ENCODE data around the gene P3R3URF.
"Not testable (repeated sequence)": the region's sequence is repeated elsewhere in the genome, so short reads cannot be mapped to it uniquely, and the experiment has no call there.

P3R3URF gene

GRCh38 chr1:46176211-46176865, at the start of gene P3R3URF:
TSS of gene P3R3URF (minus strand) at chr1:46176488. CDS start at chr1:46176471, 17 bp downstream.
- H3K4me1 ChIP-seq (ENCODE audit: insufficient read depth, low read length, poor library complexity, severe bottlenecking), result peaks cover 4% of the 10 kb centered on the region

GRCh38 chr1:46224966-46225365, 48.7 kb upstream of the P3R3URF start:
- Histone ChIP-seq H3K79me2 (ENCODE audit: insufficient read depth, low read length) (no peaks in the 10 kb centered on the region), H3K4me3 (ENCODE audit: low read length, poor library complexity, severe bottlenecking) (no peak overlapping the region), H3K36me3 (ENCODE audit: insufficient read depth, low read length) (no peaks in the 10 kb centered on the region), H3K9me2 (replicated peaks; ENCODE audit: low read depth, low read length) (no peaks in the 10 kb centered on the region), H3K4me2 (ENCODE audit: low read depth, low read length, poor library complexity, severe bottlenecking) (no peak overlapping the region), H2AFZ (ENCODE audit: low read length) (no peak overlapping the region), H3K4me1 (ENCODE audit: insufficient read depth, low read length, poor library complexity, severe bottlenecking) (no peaks in the 10 kb centered on the region), H3K9me3 (ENCODE audit: insufficient read depth, low read depth, low read length) (no peaks in the 10 kb centered on the region), H4K20me1 (ENCODE audit: insufficient read depth, low read length, poor library complexity, severe bottlenecking) (no peaks in the 10 kb centered on the region), H3F3A (ENCODE audit: low read depth) (no peaks in the 10 kb centered on the region), H3K9ac (ENCODE audit: low read depth, low read length, poor library complexity, severe bottlenecking) (no peak overlapping the region), H3K27me3 (ENCODE audit: insufficient read depth, low read length, poor library complexity, severe bottlenecking) (no peaks in the 10 kb centered on the region)
- no peak for TF ChIP-seq EZH2phosphoT487 (IDR thresholded peaks at IDR 0.05; ENCODE audit: borderline replicate concordance)
- no peak for TF ChIP-seq CTCF (conservative IDR thresholded peaks at IDR 0.05; ENCODE audit: low read length)

More at GRCh38 chr1:46176211-46176865, at the start of gene P3R3URF:
- Histone ChIP-seq H3K4me3 (ENCODE audit: low read length, poor library complexity, severe bottlenecking) (no peak within 1 kb of the TSS), H3K9me3 (ENCODE audit: insufficient read depth, low read depth, low read length) (no peaks in the 10 kb centered on the region), H3K9me2 (replicated peaks; ENCODE audit: low read depth, low read length) (no peaks in the 10 kb centered on the region), H3K4me2 (ENCODE audit: low read depth, low read length, poor library complexity, severe bottlenecking) (no peak within 1 kb of the TSS), H2AFZ (ENCODE audit: low read length) (no peak within 1 kb of the TSS), H3K27me3 (ENCODE audit: insufficient read depth, low read length, poor library complexity, severe bottlenecking) (no peaks in the 10 kb centered on the region), H3K79me2 (ENCODE audit: insufficient read depth, low read length) (no peaks in the 10 kb centered on the region), H4K20me1 (ENCODE audit: insufficient read depth, low read length, poor library complexity, severe bottlenecking) (no peaks in the 10 kb centered on the region), H3K9ac (ENCODE audit: low read depth, low read length, poor library complexity, severe bottlenecking) (no peak within 1 kb of the TSS), H3K36me3 (ENCODE audit: insufficient read depth, low read length) (no peaks in the 10 kb centered on the region), H3F3A (ENCODE audit: low read depth) (no peaks in the 10 kb centered on the region)
- TF ChIP-seq EZH2phosphoT487 (IDR thresholded peaks at IDR 0.05; ENCODE audit: borderline replicate concordance) (no peak), CTCF (conservative IDR thresholded peaks at IDR 0.05; ENCODE audit: low read length) (no peak)

DNA sequence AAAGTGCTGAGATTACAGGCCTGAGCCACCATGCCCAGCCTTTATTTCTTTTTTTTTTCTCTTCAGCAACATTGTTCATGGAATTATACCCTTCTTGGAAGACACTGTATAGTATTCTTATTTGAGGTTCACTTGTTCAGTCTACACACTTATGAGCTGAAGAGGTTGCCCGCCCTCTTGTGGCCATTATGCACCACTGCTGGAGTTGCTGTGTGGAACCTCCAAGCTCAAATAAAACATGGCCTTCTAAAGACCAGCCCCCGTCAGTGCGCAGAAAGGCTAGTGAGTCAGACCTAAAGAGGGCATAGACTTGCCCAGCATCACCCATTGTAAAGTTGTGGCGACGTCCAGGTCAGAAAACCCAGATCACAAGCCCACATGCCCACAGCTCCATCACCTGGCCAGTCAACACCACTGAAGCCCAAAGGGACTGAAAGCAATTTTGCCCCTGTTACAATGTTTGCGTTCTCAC, 47.2 kb upstream of the P3R3URF start:
- TF ChIP-seq CTCF (conservative IDR thresholded peaks at IDR 0.05; ENCODE audit: low read length) (peak; percentile 100), EZH2phosphoT487 (IDR thresholded peaks at IDR 0.05; ENCODE audit: borderline replicate concordance) (no peak)
- Histone ChIP-seq H3K9me3 (ENCODE audit: insufficient read depth, low read depth, low read length) (no peaks in the 10 kb centered on the region), H3K79me2 (ENCODE audit: insufficient read depth, low read length) (no peaks in the 10 kb centered on the region), H3K4me1 (ENCODE audit: insufficient read depth, low read length, poor library complexity, severe bottlenecking) (no peaks in the 10 kb centered on the region), H3K36me3 (ENCODE audit: insufficient read depth, low read length) (no peaks in the 10 kb centered on the region), H3K4me2 (ENCODE audit: low read depth, low read length, poor library complexity, severe bottlenecking) (no peak overlapping the region), H3K9ac (ENCODE audit: low read depth, low read length, poor library complexity, severe bottlenecking) (no peak overlapping the region), H3K4me3 (ENCODE audit: low read length, poor library complexity, severe bottlenecking) (no peak overlapping the region), H2AFZ (ENCODE audit: low read length) (peak overlapping the region; percentile 99), H3F3A (ENCODE audit: low read depth) (no peaks in the 10 kb centered on the region), H3K9me2 (replicated peaks; ENCODE audit: low read depth, low read length) (no peaks in the 10 kb centered on the region), H3K27me3 (ENCODE audit: insufficient read depth, low read length, poor library complexity, severe bottlenecking) (no peaks in the 10 kb centered on the region), H4K20me1 (ENCODE audit: insufficient read depth, low read length, poor library complexity, severe bottlenecking) (no peaks in the 10 kb centered on the region)

DNA sequence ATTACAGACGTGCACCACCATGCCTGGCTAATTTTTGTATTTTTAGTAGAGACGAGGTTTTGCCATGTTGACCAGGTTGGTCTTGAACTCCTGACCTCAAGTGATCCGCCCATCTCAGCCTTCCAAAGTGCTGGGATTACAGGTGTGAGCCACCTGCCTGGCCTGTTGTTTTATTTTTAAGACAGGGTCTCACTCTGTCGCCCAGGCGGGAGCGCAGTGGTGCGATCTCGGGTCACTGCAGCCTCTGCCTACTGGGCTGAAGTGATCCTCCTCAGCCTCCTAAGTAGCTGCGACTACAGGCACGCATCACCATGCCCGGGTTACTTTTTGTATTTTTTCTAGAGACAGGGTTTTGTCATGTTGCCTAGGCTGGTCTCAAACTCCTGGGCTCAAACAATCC, 46.8 kb upstream of the P3R3URF start:
- H3F3A ChIP-seq (ENCODE audit: low read depth); H3K36me3 ChIP-seq (ENCODE audit: insufficient read depth, low read length); H3K4me2 ChIP-seq (ENCODE audit: low read depth, low read length, poor library complexity, severe bottlenecking); H3K9me3 ChIP-seq (ENCODE audit: insufficient read depth, low read depth, low read length); H3K79me2 ChIP-seq (ENCODE audit: insufficient read depth, low read length); H4K20me1 ChIP-seq (ENCODE audit: insufficient read depth, low read length, poor library complexity, severe bottlenecking); H3K27me3 ChIP-seq (ENCODE audit: insufficient read depth, low read length, poor library complexity, severe bottlenecking); H3K4me3 ChIP-seq (ENCODE audit: low read length, poor library complexity, severe bottlenecking); H3K4me1 ChIP-seq (ENCODE audit: insufficient read depth, low read length, poor library complexity, severe bottlenecking); H3K9ac ChIP-seq (ENCODE audit: low read depth, low read length, poor library complexity, severe bottlenecking); H3K9me2 ChIP-seq (replicated peaks; ENCODE audit: low read depth, low read length): not testable (repeated sequence)
- H2AFZ ChIP-seq (ENCODE audit: low read length), result 0 out of 2 replicates have a peak overlapping the region, but pooled peaks have one; percentile 99

All from Loucy (cell line).